ENCODE results near the gene SMG1. TPM values are rescaled to one million over a fixed set of nuclear protein-coding genes. Genes with fewer than 3 reads are reported as not detected.

The SMG1 gene
- total and polyA plus RNA-seq, 2 of the 13 experiments (the other 11 are each of a cell fraction or from before 2014, with no cell fraction given): 48.7 to 53.7 TPM

DNA sequence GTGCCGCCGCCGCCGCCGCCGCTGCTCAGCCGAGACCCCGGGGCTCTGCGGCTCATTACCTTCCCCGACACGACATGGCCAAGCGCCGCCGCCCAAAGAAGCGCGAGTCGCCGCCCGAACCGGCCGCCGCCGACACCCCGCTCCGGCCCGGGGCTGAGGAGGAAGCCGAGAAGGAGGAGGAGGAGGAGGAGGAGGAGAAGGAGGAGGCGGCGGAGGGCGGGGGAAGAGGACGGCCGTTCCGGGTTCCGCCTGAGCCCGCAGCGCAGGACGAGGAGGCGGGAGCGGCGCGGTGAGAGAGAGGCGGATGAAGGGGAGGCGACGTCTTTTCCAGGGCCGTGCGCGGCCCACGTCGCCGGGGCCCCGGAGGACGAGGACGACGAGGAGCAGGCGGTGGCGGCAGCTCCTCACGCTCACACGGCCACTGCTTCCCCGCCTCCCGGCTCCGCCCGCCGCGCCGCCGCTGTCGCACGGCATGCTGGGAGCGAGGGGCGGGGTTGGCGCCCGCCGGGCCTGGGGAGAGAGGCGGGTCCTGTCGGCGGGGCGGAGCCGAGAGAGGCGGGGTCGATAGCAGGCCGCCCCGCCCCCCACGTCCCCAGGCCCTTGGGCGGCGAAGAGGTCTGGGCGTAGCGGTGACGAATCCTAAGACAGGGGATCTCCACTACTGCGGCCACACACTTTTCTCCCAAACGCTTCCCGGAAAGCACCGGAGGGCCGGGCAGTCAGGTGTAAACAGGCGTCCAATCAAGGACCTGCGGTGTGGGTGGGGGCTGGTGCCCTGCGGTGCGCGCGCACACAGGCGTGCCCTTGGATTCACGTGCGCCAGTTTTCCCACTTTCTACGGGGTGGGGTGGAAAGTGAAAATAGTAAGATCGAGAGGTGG lies at the start of gene SMG1 (continued):
- TF ChIP-seq HNRNPK (IDR thresholded peaks at IDR 0.05; ENCODE audit: low read depth, low read length, poor library complexity, severe bottlenecking) (peak; percentile 91), ZNF761 (CRISPR knock-in tag; conservative IDR thresholded peaks at IDR 0.05) (peak; percentile 54; the same call in 1 of the 2 replicates), ZNF772 (CRISPR knock-in tag; IDR thresholded peaks at IDR 0.05) (peak; percentile 91), DNMT1 (CRISPR knock-in tag; IDR thresholded peaks at IDR 0.05) (peak; percentile 68), ZNF121 (CRISPR knock-in tag; IDR thresholded peaks at IDR 0.05) (peak; percentile 43; the same call in 1 of the 2 replicates), RARG (CRISPR knock-in tag; IDR thresholded peaks at IDR 0.05; ENCODE audit: low read depth) (peak; percentile 79), ZNF607 (CRISPR knock-in tag; IDR thresholded peaks at IDR 0.05; ENCODE audit: borderline replicate concordance) (peak; percentile 55; the same call in 1 of the 2 replicates), ZNF7 (CRISPR knock-in tag; IDR thresholded peaks at IDR 0.05) (peak; percentile 68; the same call in 1 of the 2 replicates), ZNF790 (CRISPR knock-in tag; IDR thresholded peaks at IDR 0.05; ENCODE audit: borderline replicate concordance) (peak; percentile 98), ATF7-NPFF (CRISPR knock-in tag; IDR thresholded peaks at IDR 0.05; ENCODE audit: low read depth) (peak; percentile 90), MED1 (CRISPR knock-in tag; IDR thresholded peaks at IDR 0.05) (peak; percentile 68; the same call in 1 of the 2 replicates), HDAC2 (CRISPR knock-in tag; IDR thresholded peaks at IDR 0.05) (peak; percentile 70; the same call in 1 of the 2 replicates), HMG20B (CRISPR knock-in tag; conservative IDR thresholded peaks at IDR 0.05) (peak; percentile 41; the same call in 1 of the 2 replicates)
- TF ChIP-seq, protein P1, sequence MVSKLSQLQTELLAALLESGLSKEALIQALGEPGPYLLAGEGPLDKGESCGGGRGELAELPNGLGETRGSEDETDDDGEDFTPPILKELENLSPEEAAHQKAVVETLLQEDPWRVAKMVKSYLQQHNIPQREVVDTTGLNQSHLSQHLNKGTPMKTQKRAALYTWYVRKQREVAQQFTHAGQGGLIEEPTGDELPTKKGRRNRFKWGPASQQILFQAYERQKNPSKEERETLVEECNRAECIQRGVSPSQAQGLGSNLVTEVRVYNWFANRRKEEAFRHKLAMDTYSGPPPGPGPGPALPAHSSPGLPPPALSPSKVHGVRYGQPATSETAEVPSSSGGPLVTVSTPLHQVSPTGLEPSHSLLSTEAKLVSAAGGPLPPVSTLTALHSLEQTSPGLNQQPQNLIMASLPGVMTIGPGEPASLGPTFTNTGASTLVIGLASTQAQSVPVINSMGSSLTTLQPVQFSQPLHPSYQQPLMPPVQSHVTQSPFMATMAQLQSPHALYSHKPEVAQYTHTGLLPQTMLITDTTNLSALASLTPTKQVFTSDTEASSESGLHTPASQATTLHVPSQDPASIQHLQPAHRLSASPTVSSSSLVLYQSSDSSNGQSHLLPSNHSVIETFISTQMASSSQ (IDR thresholded peaks at IDR 0.05; ENCODE audit: low read depth): peak; percentile 35; the same call in 1 of the 2 replicates
- TF ChIP-seq, protein P1 (CRISPR knock-in tag; IDR thresholded peaks at IDR 0.05; ENCODE audit: borderline replicate concordance): peak; percentile 51; the same call in 1 of the 2 replicates
- TF ChIP-seq, protein P2, sequence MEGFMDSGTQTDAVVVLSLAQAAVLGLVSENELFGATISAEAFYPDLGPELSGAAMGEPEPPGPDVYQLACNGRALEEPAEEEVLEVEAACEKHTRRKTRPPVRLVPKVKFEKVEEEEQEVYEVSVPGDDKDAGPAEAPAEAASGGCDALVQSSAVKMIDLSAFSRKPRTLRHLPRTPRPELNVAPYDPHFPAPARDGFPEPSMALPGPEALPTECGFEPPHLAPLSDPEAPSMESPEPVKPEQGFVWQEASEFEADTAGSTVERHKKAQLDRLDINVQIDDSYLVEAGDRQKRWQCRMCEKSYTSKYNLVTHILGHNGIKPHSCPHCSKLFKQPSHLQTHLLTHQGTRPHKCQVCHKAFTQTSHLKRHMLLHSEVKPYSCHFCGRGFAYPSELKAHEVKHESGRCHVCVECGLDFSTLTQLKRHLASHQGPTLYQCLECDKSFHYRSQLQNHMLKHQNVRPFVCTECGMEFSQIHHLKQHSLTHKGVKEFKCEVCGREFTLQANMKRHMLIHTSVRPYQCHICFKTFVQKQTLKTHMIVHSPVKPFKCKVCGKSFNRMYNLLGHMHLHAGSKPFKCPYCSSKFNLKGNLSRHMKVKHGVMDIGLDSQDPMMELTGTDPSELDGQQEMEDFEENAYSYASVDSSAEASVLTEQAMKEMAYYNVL (CRISPR knock-in tag; IDR thresholded peaks at IDR 0.05; ENCODE audit: borderline replicate concordance): peak; percentile 91
- TF ChIP-seq, protein P3, sequence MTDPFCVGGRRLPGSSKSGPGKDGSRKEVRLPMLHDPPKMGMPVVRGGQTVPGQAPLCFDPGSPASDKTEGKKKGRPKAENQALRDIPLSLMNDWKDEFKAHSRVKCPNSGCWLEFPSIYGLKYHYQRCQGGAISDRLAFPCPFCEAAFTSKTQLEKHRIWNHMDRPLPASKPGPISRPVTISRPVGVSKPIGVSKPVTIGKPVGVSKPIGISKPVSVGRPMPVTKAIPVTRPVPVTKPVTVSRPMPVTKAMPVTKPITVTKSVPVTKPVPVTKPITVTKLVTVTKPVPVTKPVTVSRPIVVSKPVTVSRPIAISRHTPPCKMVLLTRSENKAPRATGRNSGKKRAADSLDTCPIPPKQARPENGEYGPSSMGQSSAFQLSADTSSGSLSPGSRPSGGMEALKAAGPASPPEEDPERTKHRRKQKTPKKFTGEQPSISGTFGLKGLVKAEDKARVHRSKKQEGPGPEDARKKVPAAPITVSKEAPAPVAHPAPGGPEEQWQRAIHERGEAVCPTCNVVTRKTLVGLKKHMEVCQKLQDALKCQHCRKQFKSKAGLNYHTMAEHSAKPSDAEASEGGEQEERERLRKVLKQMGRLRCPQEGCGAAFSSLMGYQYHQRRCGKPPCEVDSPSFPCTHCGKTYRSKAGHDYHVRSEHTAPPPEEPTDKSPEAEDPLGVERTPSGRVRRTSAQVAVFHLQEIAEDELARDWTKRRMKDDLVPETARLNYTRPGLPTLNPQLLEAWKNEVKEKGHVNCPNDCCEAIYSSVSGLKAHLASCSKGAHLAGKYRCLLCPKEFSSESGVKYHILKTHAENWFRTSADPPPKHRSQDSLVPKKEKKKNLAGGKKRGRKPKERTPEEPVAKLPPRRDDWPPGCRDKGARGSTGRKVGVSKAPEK (CRISPR knock-in tag; IDR thresholded peaks at IDR 0.05; ENCODE audit: borderline replicate concordance): 0 out of 2 replicates have a peak, but pooled peaks have one; percentile 68
